Measurements from ENCODE around the gene MTRF1.

DNA sequence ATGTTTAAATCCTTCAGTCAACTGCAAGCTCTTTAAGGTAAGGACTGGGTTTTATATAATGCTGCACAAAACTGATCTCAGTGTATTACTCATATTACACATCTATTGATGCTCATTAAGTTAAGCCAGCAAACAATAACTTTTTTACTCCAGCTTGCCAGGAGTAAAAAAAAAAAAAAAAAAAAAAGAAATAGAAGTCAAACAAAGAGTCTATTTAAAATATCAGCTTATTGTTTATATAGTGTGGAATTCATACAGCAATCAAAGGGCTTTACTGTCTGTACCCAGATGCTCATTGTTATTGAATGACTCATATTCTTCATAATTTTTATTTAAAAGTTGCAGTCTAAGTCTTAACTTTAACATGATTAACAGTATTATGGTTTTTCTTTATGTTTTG lies 47.2 kb downstream of the MTRF1 start:
- TF ChIP-seq, protein P1, sequence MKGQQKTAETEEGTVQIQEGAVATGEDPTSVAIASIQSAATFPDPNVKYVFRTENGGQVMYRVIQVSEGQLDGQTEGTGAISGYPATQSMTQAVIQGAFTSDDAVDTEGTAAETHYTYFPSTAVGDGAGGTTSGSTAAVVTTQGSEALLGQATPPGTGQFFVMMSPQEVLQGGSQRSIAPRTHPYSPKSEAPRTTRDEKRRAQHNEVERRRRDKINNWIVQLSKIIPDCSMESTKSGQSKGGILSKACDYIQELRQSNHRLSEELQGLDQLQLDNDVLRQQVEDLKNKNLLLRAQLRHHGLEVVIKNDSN (IDR thresholded peaks at IDR 0.05): no peak
- TF ChIP-seq, protein P2, sequence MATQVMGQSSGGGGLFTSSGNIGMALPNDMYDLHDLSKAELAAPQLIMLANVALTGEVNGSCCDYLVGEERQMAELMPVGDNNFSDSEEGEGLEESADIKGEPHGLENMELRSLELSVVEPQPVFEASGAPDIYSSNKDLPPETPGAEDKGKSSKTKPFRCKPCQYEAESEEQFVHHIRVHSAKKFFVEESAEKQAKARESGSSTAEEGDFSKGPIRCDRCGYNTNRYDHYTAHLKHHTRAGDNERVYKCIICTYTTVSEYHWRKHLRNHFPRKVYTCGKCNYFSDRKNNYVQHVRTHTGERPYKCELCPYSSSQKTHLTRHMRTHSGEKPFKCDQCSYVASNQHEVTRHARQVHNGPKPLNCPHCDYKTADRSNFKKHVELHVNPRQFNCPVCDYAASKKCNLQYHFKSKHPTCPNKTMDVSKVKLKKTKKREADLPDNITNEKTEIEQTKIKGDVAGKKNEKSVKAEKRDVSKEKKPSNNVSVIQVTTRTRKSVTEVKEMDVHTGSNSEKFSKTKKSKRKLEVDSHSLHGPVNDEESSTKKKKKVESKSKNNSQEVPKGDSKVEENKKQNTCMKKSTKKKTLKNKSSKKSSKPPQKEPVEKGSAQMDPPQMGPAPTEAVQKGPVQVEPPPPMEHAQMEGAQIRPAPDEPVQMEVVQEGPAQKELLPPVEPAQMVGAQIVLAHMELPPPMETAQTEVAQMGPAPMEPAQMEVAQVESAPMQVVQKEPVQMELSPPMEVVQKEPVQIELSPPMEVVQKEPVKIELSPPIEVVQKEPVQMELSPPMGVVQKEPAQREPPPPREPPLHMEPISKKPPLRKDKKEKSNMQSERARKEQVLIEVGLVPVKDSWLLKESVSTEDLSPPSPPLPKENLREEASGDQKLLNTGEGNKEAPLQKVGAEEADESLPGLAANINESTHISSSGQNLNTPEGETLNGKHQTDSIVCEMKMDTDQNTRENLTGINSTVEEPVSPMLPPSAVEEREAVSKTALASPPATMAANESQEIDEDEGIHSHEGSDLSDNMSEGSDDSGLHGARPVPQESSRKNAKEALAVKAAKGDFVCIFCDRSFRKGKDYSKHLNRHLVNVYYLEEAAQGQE (IDR thresholded peaks at IDR 0.05; ENCODE audit: low read depth): no peak
- no peak for TF ChIP-seq CREB1 (IDR thresholded peaks at IDR 0.05; ENCODE audit: low read depth)
- TF ChIP-seq EP300 (IDR thresholded peaks at IDR 0.05; ENCODE audit: borderline replicate concordance): no peak
- TF ChIP-seq, protein P3, sequence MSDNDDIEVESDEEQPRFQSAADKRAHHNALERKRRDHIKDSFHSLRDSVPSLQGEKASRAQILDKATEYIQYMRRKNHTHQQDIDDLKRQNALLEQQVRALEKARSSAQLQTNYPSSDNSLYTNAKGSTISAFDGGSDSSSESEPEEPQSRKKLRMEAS (IDR thresholded peaks at IDR 0.05): no peak
- no peak for TF ChIP-seq CEBPB (IDR thresholded peaks at IDR 0.05)
- no peak for TF ChIP-seq NFIC (IDR thresholded peaks at IDR 0.05)
- TF ChIP-seq EGR1 (IDR thresholded peaks at IDR 0.05): no peak
- TF ChIP-seq TEAD4 (IDR thresholded peaks at IDR 0.05): no peak
